Stimulated activated naive CD8-positive, alpha-beta T cell treated with anti-CD3 and anti-CD28 coated beads, Interleukin-15, Interleukin-2, amounts not matched to agents 100 U/mL and 50 U/mL, for 24 hours (primary cell): Measurements from ENCODE around the gene ALOXE3.
"Not testable (repeated sequence)": the region's sequence is repeated elsewhere in the genome, so short reads cannot be mapped to it uniquely, and the experiment has no call there.

Source experiments
- ATAC-seq: fragments of 150-1000 bp; cut with Tn5 transposase; one replicate; pipeline ENCODE4 v1.10.0; 2021
- DNase-seq: peaks from one replicate; pipeline ENCODE4 v3.0.0; 2021

Gene ALOXE3

GRCh38 chr17:8091033-8091687 lies 27.2 kb downstream of the ALOXE3 start:
- no peak for ATAC-seq
- no peak for DNase-seq

DNA sequence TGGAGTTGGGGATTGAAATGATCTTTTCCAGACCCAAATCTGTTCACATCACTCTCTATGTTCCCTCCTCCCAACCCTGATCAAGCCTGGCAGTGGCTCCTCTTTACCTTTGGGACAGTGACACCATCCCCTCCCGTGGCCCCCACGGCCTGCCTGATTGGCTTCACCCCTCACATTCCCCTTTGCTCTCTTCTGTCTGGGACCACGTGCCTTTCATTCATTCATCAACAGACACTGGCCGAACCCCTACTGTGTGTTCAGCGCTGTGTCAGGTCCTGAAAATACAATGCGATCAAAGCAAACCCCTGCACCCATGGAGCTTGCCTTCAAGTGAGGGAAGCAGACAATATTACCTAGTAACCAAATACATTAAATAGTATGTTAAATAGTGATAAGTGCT lies 28.6 kb downstream of the ALOXE3 start:
- DNase-seq = no peak
- ATAC-seq = no peak

DNA sequence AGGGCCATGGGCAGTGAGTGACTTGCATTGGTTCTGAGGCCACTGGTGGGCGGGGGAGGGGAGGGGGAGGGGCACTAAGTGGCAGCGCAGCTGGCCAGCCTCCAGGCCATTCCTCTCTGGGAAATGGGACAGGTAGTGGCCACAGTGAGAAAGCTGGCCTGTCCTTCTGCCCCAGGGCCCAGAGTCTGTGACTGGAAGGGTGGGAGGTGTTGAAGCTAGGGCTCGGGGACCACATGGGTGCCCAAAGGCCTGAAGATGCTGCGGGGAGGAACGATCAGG lies 30.4 kb downstream of the ALOXE3 start:
- ATAC-seq (no peak), DNase-seq (no peak)

GRCh38 chr17:8087075-8087951 lies 31.0 kb downstream of the ALOXE3 start, which contains the start of gene ALOX12B:
Gene ALOX12B (minus strand): TSS chr17:8087716. CDS start chr17:8087442, 274 bp downstream.
- ATAC-seq (no peak), DNase-seq (no peak)

- no peak for ATAC-seq
- no peak for DNase-seq
These were observed 34.1 kb downstream of the ALOXE3 start for GRCh38 chr17:8084250-8084649.

DNA sequence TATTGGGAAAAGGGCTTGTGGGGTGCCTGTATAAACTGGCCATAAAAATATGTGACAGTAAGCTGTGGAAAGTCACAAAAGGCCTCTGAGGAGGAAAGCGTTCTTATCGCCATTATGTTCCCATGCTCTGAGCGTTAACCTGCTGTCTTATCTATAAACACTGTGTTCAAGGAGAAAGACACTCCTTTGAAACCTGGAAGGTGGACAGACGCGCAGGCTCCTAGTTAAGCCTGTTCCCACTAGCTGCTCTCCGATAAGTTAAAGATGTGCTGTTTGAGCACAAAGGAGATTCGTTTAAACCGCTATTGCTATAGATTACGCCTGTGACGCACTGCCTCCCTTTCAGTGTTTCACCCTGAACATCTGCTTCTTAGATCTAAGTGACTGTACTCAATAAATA lies 36.0 kb downstream of the ALOXE3 start:
- DNase-seq (no peak), ATAC-seq (no peak)

GRCh38 chr17:8081876-8082275 lies 36.4 kb downstream of the ALOXE3 start:
- ATAC-seq = no peak
- no peak for DNase-seq

DNA sequence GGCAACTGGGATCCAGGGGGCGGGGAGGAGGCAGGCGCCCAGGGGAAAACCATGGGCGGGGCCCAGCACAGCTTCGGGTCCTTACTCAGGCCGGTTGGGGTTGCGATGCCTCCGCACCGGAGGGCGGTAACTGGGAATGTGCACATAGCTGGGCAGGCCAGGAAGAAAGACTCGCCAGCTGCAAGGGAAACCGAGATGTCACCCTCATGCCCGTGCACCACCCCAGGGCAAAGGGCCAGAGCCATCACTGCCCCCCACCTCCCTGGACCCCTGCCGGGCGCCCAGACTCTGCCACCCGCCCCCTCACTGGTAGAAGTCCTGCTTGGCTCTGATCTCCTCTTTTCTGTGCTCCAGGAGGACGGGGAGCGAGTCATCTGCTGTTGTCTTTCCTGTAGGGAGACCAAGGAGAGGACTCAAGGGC lies 37.5 kb downstream of the ALOXE3 start:
- ATAC-seq = no peak
- DNase-seq = no peak

DNA sequence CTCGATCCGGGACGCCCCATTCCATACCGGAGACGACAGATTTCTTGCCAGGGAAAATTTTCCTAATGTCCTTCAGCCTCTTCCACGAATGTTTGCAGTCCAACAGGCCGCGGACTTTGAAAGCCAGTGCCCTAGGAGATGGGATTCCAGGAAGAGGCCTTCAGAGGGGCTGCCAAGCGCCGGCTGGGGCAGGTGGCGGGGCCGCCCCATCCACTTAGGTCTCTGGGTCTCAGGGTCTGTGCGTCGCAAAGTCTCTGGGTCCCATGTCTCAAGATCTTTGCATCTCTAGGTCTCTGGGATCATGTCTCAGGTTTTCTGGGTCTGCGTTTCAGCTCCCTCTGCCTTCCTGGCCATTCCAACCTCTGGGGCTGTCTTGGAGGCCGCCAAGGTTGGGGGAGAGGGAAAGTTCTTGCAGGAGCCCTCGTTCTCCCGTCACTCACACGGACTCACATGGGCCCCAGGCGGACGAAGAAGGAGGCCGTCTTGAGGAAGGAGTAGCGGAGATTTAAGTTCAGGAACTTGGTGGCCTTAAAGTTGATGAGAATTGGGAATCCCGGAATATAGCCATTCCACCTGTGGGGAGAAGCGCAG lies 38.0 kb downstream of the ALOXE3 start:
- peak; percentile 3 for DNase-seq

GRCh38 chr17:8079291-8080207 lies 38.8 kb downstream of the ALOXE3 start:
- peak; percentile 88 for DNase-seq
- peak; percentile 92 for ATAC-seq

More for the DNA sequence above, 38.0 kb downstream of the ALOXE3 start:
- ATAC-seq = no peak

DNA sequence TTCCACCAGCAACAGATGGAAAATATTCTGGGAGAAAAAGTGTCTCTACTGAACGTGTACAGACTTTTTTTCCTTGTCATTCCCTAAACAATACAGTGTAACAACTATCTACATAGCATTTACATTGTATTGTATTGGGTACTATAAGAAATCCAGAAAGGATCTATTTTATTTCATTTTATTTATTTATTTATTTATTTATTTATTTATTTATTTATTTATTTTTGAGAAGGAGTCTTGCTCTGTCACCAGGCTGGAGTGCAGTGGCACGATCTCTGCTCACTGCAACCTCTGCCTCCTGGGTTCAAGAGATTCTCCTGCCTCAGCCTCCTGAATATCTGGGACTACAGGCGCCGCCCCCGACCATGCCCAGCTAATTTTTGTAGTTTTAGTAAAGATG lies 40.4 kb downstream of the ALOXE3 start:
- DNase-seq, ATAC-seq: not testable (repeated sequence)

DNA sequence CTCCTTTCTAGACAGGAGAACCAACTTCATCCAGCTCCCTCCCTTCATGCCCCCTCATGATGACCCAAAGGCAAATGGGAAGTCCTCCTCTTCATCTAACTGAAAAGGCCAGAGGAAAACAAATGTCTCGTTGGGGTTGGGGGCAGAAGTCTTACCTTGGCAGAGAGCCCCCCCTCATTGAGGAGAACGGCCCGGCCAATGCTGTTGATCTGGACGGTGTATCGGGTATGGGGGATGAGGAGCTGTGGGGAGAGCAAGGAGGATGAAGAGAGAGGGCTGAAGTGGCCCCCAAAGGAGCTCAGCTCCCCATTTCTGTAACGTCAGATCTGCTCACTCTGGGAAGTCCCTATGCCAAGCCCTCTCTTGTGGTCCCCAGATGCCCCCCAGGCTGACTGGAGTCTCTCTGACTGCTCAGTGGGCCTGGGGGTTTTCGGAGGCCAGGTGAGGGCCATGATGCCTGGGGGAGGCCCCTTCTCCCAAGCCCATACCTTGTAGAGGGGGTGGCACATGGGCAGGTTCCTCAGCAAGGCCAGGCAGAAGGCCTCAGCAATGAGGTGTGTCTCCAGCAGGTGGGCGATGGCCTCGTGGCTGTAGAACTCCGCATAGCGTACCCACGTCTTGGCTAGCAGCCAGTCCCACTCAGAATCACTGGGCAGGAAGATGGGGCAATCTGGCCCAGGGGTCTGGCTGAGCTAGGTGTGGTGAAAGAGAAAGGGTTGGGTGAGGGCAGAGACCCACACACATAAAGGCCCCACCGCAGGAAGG lies 41.6 kb downstream of the ALOXE3 start:
- ATAC-seq (no peak), DNase-seq (no peak)

DNA sequence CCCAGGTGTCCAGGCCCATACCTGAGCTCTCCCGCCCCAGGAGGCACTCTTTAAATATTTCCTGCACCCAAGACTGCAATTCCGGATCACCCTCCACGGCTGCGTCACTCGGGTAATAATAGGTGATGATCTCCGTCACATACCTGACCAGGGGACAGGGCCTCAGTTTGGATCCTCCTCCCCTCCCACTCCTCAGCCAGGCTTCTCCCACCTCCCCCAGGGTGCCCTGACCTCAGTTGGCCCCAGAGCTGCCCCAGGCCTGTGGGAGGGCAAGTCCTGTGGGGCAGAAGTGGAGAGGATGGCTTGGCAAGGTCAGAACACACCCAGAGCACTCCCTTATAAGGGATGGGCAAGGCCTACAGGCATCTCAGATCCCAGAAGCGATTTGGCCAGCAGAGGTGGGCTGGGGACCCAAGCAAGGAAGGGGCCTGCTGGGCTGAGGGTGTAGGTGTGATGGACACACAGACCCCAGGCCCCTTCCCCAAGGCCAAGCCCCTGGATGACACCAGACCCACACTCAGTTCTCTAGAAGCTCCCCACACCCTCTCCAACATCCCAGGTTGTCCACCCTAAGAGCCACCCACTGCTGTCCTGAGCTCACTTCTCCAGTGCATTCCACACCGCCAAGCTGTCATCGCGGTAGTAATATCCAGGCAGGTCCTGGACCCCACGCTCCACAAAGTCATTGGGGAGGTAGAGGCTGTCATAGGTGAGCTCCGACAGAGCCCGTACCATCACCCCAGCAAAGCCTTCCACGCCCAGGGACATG lies 42.6 kb downstream of the ALOXE3 start:
- DNase-seq (no peak), ATAC-seq (no peak)

- ATAC-seq = no peak
- peak; percentile 3 for DNase-seq
These were observed 43.2 kb downstream of the ALOXE3 start for GRCh38 chr17:8075081-8075480.

DNA sequence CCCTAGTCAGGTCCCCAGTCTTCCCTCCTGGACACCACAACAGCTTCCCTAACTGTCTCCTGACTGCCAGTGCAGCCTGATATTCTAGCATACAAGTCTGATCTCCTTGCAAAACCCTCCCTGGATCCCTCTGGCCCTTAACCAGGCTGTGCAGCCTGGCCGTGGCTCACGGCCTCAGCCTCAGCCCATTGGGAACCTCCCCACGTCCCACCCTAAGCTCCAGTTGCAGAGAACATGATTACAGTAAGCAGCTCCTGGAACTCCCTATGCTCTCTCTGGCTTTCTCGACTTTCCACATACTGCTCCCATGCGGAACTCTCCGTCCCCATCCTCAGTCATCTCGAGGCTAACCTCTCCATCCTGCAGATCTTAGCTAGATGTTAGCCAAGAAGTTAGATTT lies 43.8 kb downstream of the ALOXE3 start:
- ATAC-seq (no peak), DNase-seq (no peak)

- DNase-seq (peak; percentile 93), ATAC-seq (peak; percentile 91)
These were observed 44.5 kb downstream of the ALOXE3 start for GRCh38 chr17:8073627-8074484.

DNA sequence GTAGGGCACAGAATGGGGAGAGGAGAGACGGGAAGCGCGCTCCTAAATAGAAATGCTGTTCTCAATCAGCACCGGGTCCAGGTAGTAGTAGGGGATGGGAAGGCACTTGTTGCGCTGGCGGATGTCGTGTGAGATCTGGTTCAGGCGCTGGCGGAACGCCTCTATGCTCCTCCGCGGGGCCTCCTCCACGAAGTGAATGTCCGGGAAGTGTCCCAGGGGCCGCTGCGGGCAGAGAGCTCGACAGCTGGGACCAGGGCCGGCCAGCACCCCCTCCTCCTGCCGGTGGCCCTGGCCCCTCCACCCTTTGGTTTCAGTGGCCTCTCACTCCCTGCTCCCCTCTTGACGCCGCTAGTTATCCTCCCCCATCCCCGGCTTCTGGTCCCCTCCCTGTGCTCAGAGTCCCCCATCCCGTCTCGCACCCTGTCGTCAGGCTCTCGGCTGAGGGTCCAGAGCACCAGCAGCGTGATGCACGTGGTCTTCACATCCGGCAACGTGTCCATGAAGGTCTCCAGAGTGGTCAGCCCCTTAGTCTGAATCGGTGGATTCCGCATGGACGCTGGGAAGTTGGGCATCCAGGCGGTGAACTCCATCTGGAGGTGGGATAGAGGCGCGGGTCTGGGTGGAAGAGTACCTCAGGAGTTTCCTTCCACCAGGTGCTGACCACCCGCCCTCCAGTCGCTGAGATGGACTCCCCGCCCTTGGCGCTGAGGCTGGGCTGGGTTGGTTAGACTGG lies 45.4 kb downstream of the ALOXE3 start:
- DNase-seq = peak; percentile 35
- ATAC-seq = no peak

DNA sequence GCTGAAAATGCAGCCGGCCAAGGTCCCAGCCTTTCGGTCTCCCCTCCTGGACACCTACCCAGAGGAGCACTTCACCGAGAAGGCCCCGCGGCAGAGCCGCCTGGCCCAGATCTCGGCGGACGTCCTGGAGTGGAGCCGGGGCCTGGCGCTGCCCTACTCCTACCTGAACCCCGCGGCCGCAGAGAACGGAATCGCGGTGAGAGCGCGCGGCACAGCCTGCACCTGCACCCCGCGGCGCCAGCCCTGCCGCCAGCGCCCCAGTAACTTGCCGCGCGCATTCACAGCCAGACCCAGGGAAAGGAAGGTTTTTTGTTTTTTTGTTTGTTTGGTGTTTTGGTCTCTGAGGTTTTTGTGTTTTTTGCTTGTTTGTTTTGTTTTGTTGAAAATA lies 46.0 kb downstream of the ALOXE3 start:
- ATAC-seq = no peak
- peak; percentile 21 for DNase-seq

DNA sequence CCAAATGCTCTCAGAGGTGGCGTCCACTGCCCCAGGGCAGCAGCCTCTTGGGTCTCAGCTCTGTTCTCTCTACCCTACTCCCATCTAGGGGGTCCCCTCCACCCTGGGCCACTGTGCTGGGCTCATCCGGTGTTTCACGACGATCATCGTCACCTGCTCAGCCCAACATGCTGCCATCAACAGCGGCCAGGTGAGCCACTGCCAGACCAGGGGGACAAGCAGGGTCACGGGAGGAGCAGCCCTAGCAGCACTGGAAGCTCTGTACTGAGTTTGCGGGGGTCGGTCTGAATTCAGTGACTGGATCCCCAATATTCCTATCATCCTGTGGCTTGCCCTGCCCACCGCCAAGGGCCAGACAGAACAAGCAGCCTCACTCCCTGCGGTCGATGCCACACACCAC lies 46.8 kb downstream of the ALOXE3 start:
- ATAC-seq (no peak), DNase-seq (no peak)
